Ovary (tissue), 3 donors: Measurements from ENCODE around the gene LRRIQ1.

ENCODE experiments used
- CTCF ChIP-seq, 3 donors: fragments of 450-650 bp in 2 of 3; fragments of 200-600 bp in 1 of 3; IDR thresholded peaks; one replicate each; pipeline versions ENCODE4 v1.5.1 to v1.8.0; 2016 to 2022; ENCODE audit warnings: antibody characterized with exemption in 3 of 3, mild to moderate bottlenecking in 1 of 3
- EP300 ChIP-seq: sonication (generic); formaldehyde crosslinking; IDR thresholded peaks from one replicate; pipeline ENCODE4 v1.6.1; 2017; ENCODE audit warnings: antibody characterized with exemption
- POLR2A ChIP-seq: fragments of 450-650 bp; IDR thresholded peaks from one replicate; pipeline ENCODE4 v1.6.1; 2017; ENCODE audit warnings: antibody characterized with exemption, mild to moderate bottlenecking, moderate library complexity
- donor health status: DM: no; HTN: no; CAD: no.

GRCh38 chr12:85065837-85066482 lies 29.8 kb downstream of the LRRIQ1 start:
- TF ChIP-seq CTCF (IDR thresholded peaks at IDR 0.05) (no peak), EP300 (no peak), POLR2A (no peak)
